SK-N-SH (cell line): ENCODE results near the gene TEP1. TPM values are rescaled to one million over a fixed set of nuclear protein-coding genes. Genes with fewer than 3 reads are reported as not detected.

Experiments used
- CTCF ChIA-PET: fragments of 300-600, 350-600 bp; formaldehyde crosslinking; extraction: SDS; loops from one replicate; lab custom pipeline; 2021; lab: Yijun Ruan, JAX
- POLR2A ChIA-PET: fragments of 350-600 bp; sonication (Branson Sonifier 250); formaldehyde crosslinking; extraction: SDS; loops from one replicate; lab custom pipeline; 2020; ENCODE audit warnings: antibody characterized with exemption, inconsistent platforms; lab: Yijun Ruan, JAX
- DNase-seq: peaks from one replicate; pipeline ENCODE4 v3.0.0; 2012
- H2AFZ ChIP-seq: fragments of 200-600 bp; sonication (generic); 2 replicates; pipeline ENCODE4 v1.8.1; 2016; ENCODE audit warnings: antibody characterized with exemption, mild to moderate bottlenecking, low read depth
- H3F3A ChIP-seq: fragments of 200-600 bp; sonication (generic); replicated peaks from 2 replicates; pipeline ENCODE3; 2016; ENCODE audit warnings: antibody characterized with exemption, mild to moderate bottlenecking; ENCODE audit not compliant: insufficient read depth
- H3K27ac ChIP-seq, 2 experiments: fragments of 200-500 bp in 1 of 2; fragments of 200-600 bp in 1 of 2; sonication (Bioruptor generic) in 1 of 2; sonication (generic), shearing (Covaris generic) in 1 of 2; 2 replicates each; pipeline versions ENCODE4 v1.5.1 to v1.6.1; 2014 to 2016; ENCODE audit warnings: low read depth in 2 of 2, inconsistent platforms in 1 of 2, low read length in 1 of 2, mild to moderate bottlenecking in 1 of 2, mixed read lengths in 1 of 2
- H3K27me3 ChIP-seq: fragments of 200-600 bp; sonication (generic), shearing (Covaris generic); 2 replicates; pipeline ENCODE4 v1.6.1; 2016; ENCODE audit warnings: mixed run types; ENCODE audit not compliant: insufficient read depth
- H3K36me3 ChIP-seq, 2 experiments: fragments of 200-500 bp in 1 of 2; fragments of 200-600 bp in 1 of 2; sonication (Bioruptor generic) in 1 of 2; sonication (generic) in 1 of 2; replicated peaks in 1 of 2; 2 replicates each; pipeline versions ENCODE3 to v1.5.1; 2014 to 2016; ENCODE audit warnings: low read length in 1 of 2, mild to moderate bottlenecking in 1 of 2; ENCODE audit not compliant: insufficient read depth in 2 of 2, control insufficient read depth in 1 of 2
- H3K4me1 ChIP-seq, 2 experiments: fragments of 200-500 bp in 1 of 2; fragments of 200-600 bp in 1 of 2; sonication (Bioruptor generic) in 1 of 2; sonication (generic), shearing (Covaris generic) in 1 of 2; 2 replicates each; pipeline versions ENCODE4 v1.5.1 to v1.6.1; 2014 to 2016; ENCODE audit warnings: low read depth in 1 of 2, low read length in 1 of 2, mixed run types in 1 of 2; ENCODE audit not compliant: insufficient read depth in 2 of 2, control insufficient read depth in 1 of 2
- H3K4me2 ChIP-seq: fragments of 200-600 bp; sonication (generic), shearing (Covaris generic); 2 replicates; pipeline ENCODE4 v1.6.1; 2017; ENCODE audit warnings: mixed run types
- H3K4me3 ChIP-seq, 2 experiments: fragments of 200-500 bp in 1 of 2; fragments of 200-600 bp in 1 of 2; sonication (Bioruptor generic) in 1 of 2; sonication (generic), shearing (Covaris generic) in 1 of 2; 2 replicates each; pipeline versions ENCODE4 v1.5.1 to v1.8.1; 2014 to 2016; ENCODE audit warnings: low read depth in 2 of 2, inconsistent platforms in 1 of 2, low read length in 1 of 2, mild to moderate bottlenecking in 1 of 2, mixed read lengths in 1 of 2, moderate library complexity in 1 of 2
- H3K79me2 ChIP-seq: fragments of 200-600 bp; sonication (generic); 2 replicates; pipeline ENCODE4 v1.8.1; 2017; ENCODE audit warnings: mild to moderate bottlenecking; ENCODE audit not compliant: insufficient read depth
- H3K9ac ChIP-seq: fragments of 200-600 bp; sonication (generic); 2 replicates; pipeline ENCODE4 v1.6.1; 2017; ENCODE audit warnings: mixed run types
- H3K9me2 ChIP-seq: fragments of 200-600 bp; sonication (generic); 2 replicates; pipeline ENCODE4 v1.6.1; 2017; ENCODE audit warnings: mixed run types
- H3K9me3 ChIP-seq: fragments of 200-600 bp; sonication (generic); 2 replicates; pipeline ENCODE4 v1.6.1; 2017; ENCODE audit warnings: mixed run types, mild to moderate bottlenecking, moderate library complexity
- H4K20me1 ChIP-seq: fragments of 200-600 bp; sonication (generic); 2 replicates; pipeline ENCODE4 v1.6.1; 2017; ENCODE audit warnings: mild to moderate bottlenecking, mixed run types; ENCODE audit not compliant: insufficient read depth
- CHD2 ChIP-seq: fragments of 150-350 bp; IDR thresholded peaks from 2 replicates; pipeline ENCODE4 v1.6.1; 2018; ENCODE audit warnings: low read length; ENCODE audit not compliant: partially characterized antibody
- ELF1 ChIP-seq: IDR thresholded peaks from 2 replicates; pipeline ENCODE4 v1.4.0; 2012
- FOSL2 ChIP-seq: IDR thresholded peaks from 2 replicates; pipeline ENCODE4 v1.4.0; 2012; ENCODE audit warnings: low read depth, mild to moderate bottlenecking, moderate library complexity, borderline replicate concordance
- FOXJ3 ChIP-seq: sonication (generic); formaldehyde crosslinking; IDR thresholded peaks from 2 replicates; pipeline ENCODE4 v1.5.1; 2020; ENCODE audit warnings: mild to moderate bottlenecking, missing genetic modification reagents
- JUND ChIP-seq: IDR thresholded peaks from 2 replicates; pipeline ENCODE4 v1.4.0; 2012
- MXI1 ChIP-seq: IDR thresholded peaks from 2 replicates; pipeline ENCODE4 v1.6.1; 2012; ENCODE audit warnings: mild to moderate bottlenecking, low read depth, low read length, improper control_type of control experiment
- NFIC ChIP-seq: IDR thresholded peaks from 2 replicates; pipeline ENCODE4 v1.4.0; 2012; ENCODE audit warnings: borderline replicate concordance
- NRF1 ChIP-seq: IDR thresholded peaks from 2 replicates; pipeline ENCODE4 v1.6.1; 2012; ENCODE audit warnings: low read depth, mild to moderate bottlenecking, low read length
- POLR2AphosphoS5 ChIP-seq: IDR thresholded peaks from 2 replicates; pipeline ENCODE4 v1.6.1; 2012; ENCODE audit warnings: low read depth, low read length
- SMC3 ChIP-seq: IDR thresholded peaks from 2 replicates; pipeline ENCODE4 v1.6.1; 2012; ENCODE audit warnings: low read depth, low read length, improper control_type of control experiment
- TEAD4 ChIP-seq: IDR thresholded peaks from 2 replicates; pipeline ENCODE4 v1.4.0; 2012; ENCODE audit warnings: mild to moderate bottlenecking, borderline replicate concordance; ENCODE audit not compliant: insufficient read depth
- USF2 ChIP-seq: fragments of 150-350 bp; IDR thresholded peaks from 2 replicates; pipeline ENCODE4 v1.6.1; 2017; ENCODE audit warnings: antibody characterized with exemption, low read length, low read depth, borderline replicate concordance
- WGBS: methylation state at CpG from one replicate; pipeline ENCODE4 v1.1.6; 2017; ENCODE audit warnings: low lambda C conversion rate; 5-methylcytosine and 5-hydroxymethylcytosine counted together
- polyA plus RNA-seq, 3 experiments: library from polyadenylated mRNA; depleted of rRNA; stranded (reverse); fragments of >200 nt; gene quantifications; 2 replicates each; pipeline ENCODE4 v1.2.3, GENCODE V29; 2012

TEP1 gene
- polyA plus RNA-seq, 1 of the 3 experiments (the other 2 are of a cell fraction): 12.1 TPM

GRCh38 chr14:20427231-20428009 lies 14.1 kb upstream of the TEP1 start:
- DNase-seq: no peak
- no peaks in the 10 kb centered on the region for H3K27me3 ChIP-seq
- H3K9me3 ChIP-seq: no peaks in the 10 kb centered on the region
- H3K9me2 ChIP-seq: no peaks in the 10 kb centered on the region
- H3K9ac ChIP-seq: no peak overlapping the region
- no peaks in the 10 kb centered on the region for H3K79me2 ChIP-seq
- H3K4me2 ChIP-seq: peak overlapping the region; percentile 64; the same call in 1 of the 2 replicates
- H3K4me3 ChIP-seq: no peak overlapping the region
- H3K4me1 ChIP-seq: peaks cover 0 to 7% of the 10 kb centered on the region in 2 experiments; a peak in 1 of 4 replicates
- 69% methylated on average over 5 of the region's 5 CpGs for WGBS
- no peak overlapping the region for H3K27ac ChIP-seq
- ChIA-PET CTCF (interaction anchor here (2.0 kb wide), 1 partner anchor 12 kb away, joined by 7 read pairs; no protein-coding TSS in a partner anchor), POLR2A (no interaction called here)
- no peaks in the 10 kb centered on the region for H4K20me1 ChIP-seq
- H2AFZ ChIP-seq: peak overlapping the region; percentile 91
- H3F3A ChIP-seq: no peaks in the 10 kb centered on the region
- H3K36me3 ChIP-seq: no peaks in the 10 kb centered on the region
- TF ChIP-seq SMC3 (no peak), FOSL2 (peak; percentile 39; the same call in 1 of the 2 replicates), TEAD4 (no peak), JUND (peak; percentile 26; the same call in 1 of the 2 replicates), FOXJ3 (CRISPR knock-in tag) (no peak)

- Histone ChIP-seq H3K9me2 (no peaks in the 10 kb centered on the region), H3K27ac (no peak overlapping the region), H3K4me1 (peaks cover 0 to 5% of the 10 kb centered on the region in 2 experiments; a peak in 1 of 4 replicates), H3K36me3 (no peaks in the 10 kb centered on the region), H3K79me2 (no peaks in the 10 kb centered on the region), H3K4me2 (no peak overlapping the region), H3F3A (no peaks in the 10 kb centered on the region), H3K4me3 (no peak overlapping the region), H3K9me3 (no peaks in the 10 kb centered on the region), H2AFZ (0 out of 2 replicates have a peak overlapping the region, but pooled peaks have one; percentile 48), H3K27me3 (no peaks in the 10 kb centered on the region; the same call in 1 of the 2 replicates), H4K20me1 (no peaks in the 10 kb centered on the region), H3K9ac (no peak overlapping the region)
- ChIA-PET CTCF (interaction anchor here (3.3 kb wide), 1 partner anchor 10 kb away, joined by 19 read pairs; the partner anchor contains the start of gene TEP1), POLR2A (no interaction called here)
- DNase-seq: no peak
- WGBS: 10% methylated on average over 2 of the region's 2 CpGs
- no peak for TF ChIP-seq ELF1
- TF ChIP-seq USF2: no peak
- no peak for TF ChIP-seq NRF1
- no peak for TF ChIP-seq POLR2AphosphoS5
- no peak for TF ChIP-seq FOSL2
- TF ChIP-seq FOXJ3 (CRISPR knock-in tag): no peak
- TF ChIP-seq CHD2: no peak
- no peak for TF ChIP-seq JUND
- no peak for TF ChIP-seq MXI1
- TF ChIP-seq NFIC: no peak
These were observed 11.6 kb upstream of the TEP1 start for GRCh38 chr14:20424851-20425250.
